ENCODE data around the gene MACROD2.

MACROD2 gene

GRCh38 chr20:15597306-15597705, 1602.0 kb downstream of the MACROD2 start:
- TF ChIP-seq Cebpa-rat (IDR thresholded peaks at IDR 0.05), result no peak
- H3K4me3 ChIP-seq, result no peak overlapping the region
- no peak overlapping the region for H3K9ac ChIP-seq
- H3K9me3 ChIP-seq, result no peaks in the 10 kb centered on the region
- H3K36me3 ChIP-seq, result no peaks in the 10 kb centered on the region
- no peaks in the 10 kb centered on the region for H3K4me1 ChIP-seq
- no peak overlapping the region for H3K27ac ChIP-seq
- no peak overlapping the region for H3K4me2 ChIP-seq
- H4K20me1 ChIP-seq, result no peaks in the 10 kb centered on the region
- no peaks in the 10 kb centered on the region for H3K27me3 ChIP-seq

GRCh38 chr20:15599961-15600360, 1604.6 kb downstream of the MACROD2 start:
- Histone ChIP-seq H3K27ac (no peak overlapping the region), H3K27me3 (no peaks in the 10 kb centered on the region), H3K4me1 (no peaks in the 10 kb centered on the region), H3K9ac (no peak overlapping the region), H3K4me2 (no peak overlapping the region), H3K9me3 (no peaks in the 10 kb centered on the region), H3K4me3 (no peak overlapping the region), H4K20me1 (no peaks in the 10 kb centered on the region), H3K36me3 (no peaks in the 10 kb centered on the region)
- no peak for TF ChIP-seq Cebpa-rat (IDR thresholded peaks at IDR 0.05)

DNA sequence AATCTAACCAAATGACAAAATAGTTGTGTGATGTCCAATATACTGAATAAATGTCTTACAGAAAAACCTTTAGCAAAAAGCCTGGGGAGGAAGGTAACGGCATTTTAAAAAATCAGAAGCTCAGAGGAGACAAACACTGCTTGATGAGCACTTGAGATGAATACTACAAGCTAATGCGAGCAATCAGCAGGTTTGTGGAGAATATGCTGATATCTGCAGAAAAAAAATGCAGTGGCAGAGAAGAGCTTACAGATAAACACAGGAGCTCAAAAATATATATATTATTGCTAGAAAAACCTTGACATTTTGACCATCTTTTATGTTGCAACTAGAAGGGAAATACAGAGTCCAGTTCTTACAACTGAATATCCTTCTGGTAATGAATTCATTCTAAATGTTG, 1605.2 kb downstream of the MACROD2 start:
- no peak for TF ChIP-seq Cebpa-rat (IDR thresholded peaks at IDR 0.05)

GRCh38 chr20:15603506-15603905, 1608.2 kb downstream of the MACROD2 start:
- H3K27me3 ChIP-seq, result no peaks in the 10 kb centered on the region
- no peaks in the 10 kb centered on the region for H3K9me3 ChIP-seq
- no peaks in the 10 kb centered on the region for H3K36me3 ChIP-seq
- H4K20me1 ChIP-seq, result no peaks in the 10 kb centered on the region
- H3K9ac ChIP-seq, result no peak overlapping the region
- H3K4me3 ChIP-seq, result no peak overlapping the region
- TF ChIP-seq Cebpa-rat (IDR thresholded peaks at IDR 0.05), result no peak
- no peak overlapping the region for H3K27ac ChIP-seq
- no peak overlapping the region for H3K4me2 ChIP-seq
- no peaks in the 10 kb centered on the region for H3K4me1 ChIP-seq

More for the DNA sequence above, 1605.2 kb downstream of the MACROD2 start:
- Histone ChIP-seq H3K9me3 (no peaks in the 10 kb centered on the region), H3K4me3 (no peak overlapping the region), H3K4me2 (no peak overlapping the region), H3K36me3 (no peaks in the 10 kb centered on the region), H3K9ac (no peak overlapping the region), H3K27ac (no peak overlapping the region), H3K4me1 (no peaks in the 10 kb centered on the region), H3K27me3 (no peaks in the 10 kb centered on the region), H4K20me1 (no peaks in the 10 kb centered on the region)

- Histone ChIP-seq H3K27ac (no peak overlapping the region), H3K4me1 (no peaks in the 10 kb centered on the region), H4K20me1 (no peaks in the 10 kb centered on the region), H3K27me3 (no peaks in the 10 kb centered on the region), H3K36me3 (no peaks in the 10 kb centered on the region), H3K4me3 (no peak overlapping the region), H3K9ac (no peak overlapping the region), H3K4me2 (no peak overlapping the region), H3K9me3 (no peaks in the 10 kb centered on the region)
- TF ChIP-seq Cebpa-rat (IDR thresholded peaks at IDR 0.05), result no peak
Measured at GRCh38 chr20:15603978-15604805, 1608.9 kb downstream of the MACROD2 start.

GRCh38 chr20:15609921-15610320, 1614.6 kb downstream of the MACROD2 start:
- H3K9me3 ChIP-seq, result no peaks in the 10 kb centered on the region
- peaks cover 12% of the 10 kb centered on the region for H3K4me1 ChIP-seq
- no peaks in the 10 kb centered on the region for H3K27me3 ChIP-seq
- H4K20me1 ChIP-seq, result no peaks in the 10 kb centered on the region
- H3K36me3 ChIP-seq, result no peaks in the 10 kb centered on the region
- peak overlapping the region; percentile 51 for H3K4me2 ChIP-seq
- no peak for TF ChIP-seq Cebpa-rat (IDR thresholded peaks at IDR 0.05)
- H3K27ac ChIP-seq, result no peak overlapping the region
- no peak overlapping the region for H3K9ac ChIP-seq
- no peak overlapping the region for H3K4me3 ChIP-seq

- Histone ChIP-seq H3K36me3 (no peaks in the 10 kb centered on the region), H3K27me3 (no peaks in the 10 kb centered on the region), H3K9ac (no peak overlapping the region), H3K4me1 (peaks cover 12% of the 10 kb centered on the region), H3K4me3 (no peak overlapping the region), H3K27ac (no peak overlapping the region), H3K4me2 (no peak overlapping the region), H4K20me1 (no peaks in the 10 kb centered on the region), H3K9me3 (no peaks in the 10 kb centered on the region)
- TF ChIP-seq Cebpa-rat (IDR thresholded peaks at IDR 0.05), result no peak
Measured at GRCh38 chr20:15610787-15611186, 1615.5 kb downstream of the MACROD2 start.

DNA sequence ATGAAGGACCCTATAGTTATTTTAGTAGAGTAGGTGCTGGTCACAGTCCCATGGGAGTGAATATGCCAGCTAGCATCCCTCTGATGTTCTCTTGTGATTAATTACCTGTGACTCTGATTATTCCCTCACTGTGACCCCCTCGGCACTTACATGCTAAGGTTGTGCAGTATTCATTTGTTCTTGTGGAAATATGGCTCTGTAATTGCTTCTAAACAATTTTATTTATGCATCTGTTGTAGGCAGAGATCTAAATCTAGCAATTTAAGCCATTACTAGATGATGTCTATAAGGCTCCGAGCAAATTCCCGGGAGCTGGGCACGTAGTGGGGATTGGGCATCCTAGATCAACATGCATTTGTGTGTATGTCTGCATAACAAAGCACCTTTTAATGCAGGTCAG, 1616.2 kb downstream of the MACROD2 start:
- Histone ChIP-seq H3K9ac (no peak overlapping the region), H3K9me3 (no peaks in the 10 kb centered on the region), H3K4me3 (no peak overlapping the region), H3K36me3 (no peaks in the 10 kb centered on the region), H3K27ac (no peak overlapping the region), H3K4me1 (peaks cover 12% of the 10 kb centered on the region), H4K20me1 (no peaks in the 10 kb centered on the region), H3K4me2 (no peak overlapping the region), H3K27me3 (no peaks in the 10 kb centered on the region)
- no peak for TF ChIP-seq Cebpa-rat (IDR thresholded peaks at IDR 0.05)

DNA sequence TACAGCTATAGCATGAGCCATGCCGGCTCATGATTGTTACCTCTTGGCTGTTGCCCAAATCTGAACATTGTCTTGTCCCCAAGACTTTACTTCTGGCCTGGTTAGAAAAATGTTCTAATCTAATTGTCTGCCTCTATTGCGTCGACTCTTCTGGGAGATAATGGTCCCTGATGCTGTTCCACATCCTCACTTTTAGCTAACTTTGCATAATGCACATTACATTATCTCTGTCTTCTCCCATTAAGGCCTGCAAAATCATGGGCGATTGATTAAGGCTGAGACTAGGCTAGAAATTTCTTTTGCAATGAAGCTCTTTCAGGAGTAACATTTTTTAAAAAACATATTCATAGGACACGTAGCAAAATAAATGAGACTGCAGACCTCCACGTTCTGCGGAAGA, 1616.9 kb downstream of the MACROD2 start:
- no peak for TF ChIP-seq Cebpa-rat (IDR thresholded peaks at IDR 0.05)

DNA sequence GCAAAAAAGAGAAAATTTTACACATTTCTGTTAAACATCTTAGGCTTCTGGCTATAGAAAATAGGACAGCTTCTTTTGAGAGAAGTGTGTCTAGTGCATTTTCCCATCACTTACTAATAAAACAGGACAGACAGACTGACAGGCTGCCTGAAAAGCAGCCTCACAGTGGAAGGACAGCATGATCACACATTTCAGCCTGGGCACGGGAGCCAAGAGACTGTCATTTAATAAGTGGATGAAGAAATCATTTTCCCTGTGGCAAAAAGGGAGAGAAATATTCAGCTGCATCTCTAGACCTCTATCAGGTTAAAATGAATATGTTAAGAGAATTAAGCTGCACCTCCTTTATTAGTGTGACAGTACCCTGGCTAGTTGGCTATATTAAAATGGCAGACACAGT, 1617.5 kb downstream of the MACROD2 start:
- H3K4me1 ChIP-seq, result peaks cover 12% of the 10 kb centered on the region
- no peak overlapping the region for H3K27ac ChIP-seq
- TF ChIP-seq Cebpa-rat (IDR thresholded peaks at IDR 0.05), result no peak
- H3K27me3 ChIP-seq, result no peaks in the 10 kb centered on the region
- H3K9me3 ChIP-seq, result no peaks in the 10 kb centered on the region
- no peak overlapping the region for H3K4me2 ChIP-seq
- H3K9ac ChIP-seq, result no peak overlapping the region
- H4K20me1 ChIP-seq, result no peaks in the 10 kb centered on the region
- no peaks in the 10 kb centered on the region for H3K36me3 ChIP-seq
- H3K4me3 ChIP-seq, result no peak overlapping the region

More for the DNA sequence above, 1616.9 kb downstream of the MACROD2 start:
- H3K27me3 ChIP-seq, result no peaks in the 10 kb centered on the region
- no peaks in the 10 kb centered on the region for H4K20me1 ChIP-seq
- no peaks in the 10 kb centered on the region for H3K9me3 ChIP-seq
- no peak overlapping the region for H3K4me2 ChIP-seq
- no peak overlapping the region for H3K27ac ChIP-seq
- no peaks in the 10 kb centered on the region for H3K36me3 ChIP-seq
- no peak overlapping the region for H3K4me3 ChIP-seq
- H3K4me1 ChIP-seq, result peaks cover 12% of the 10 kb centered on the region
- H3K9ac ChIP-seq, result no peak overlapping the region

Data from BLaER1 (cell line).